Measurements from ENCODE around the gene DOCK1. TPM values are rescaled to one million over a fixed set of nuclear protein-coding genes. Genes with fewer than 3 reads are reported as not detected.

Gene DOCK1
- total and polyA plus RNA-seq, 5 experiments from 2014 or later: not detected

GRCh38 chr10:127203067-127203466 is 297.8 kb downstream of the DOCK1 start:
- Mint-ChIP-seq H3K9me3 (peaks cover 0 to 2% (median 0%) of the 10 kb centered on the region in 9 donors), H3K27me3 (peaks cover 3 to 10% (median 4%) of the 10 kb centered on the region in 5 donors), H3K27ac (no peak overlapping the region), H3K4me3 (no peak overlapping the region), H3K4me1 (peaks cover 0 to 1% (median 0%) of the 10 kb centered on the region in 4 donors), H3K36me3 (no peaks in the 10 kb centered on the region)
- no peak for DNase-seq
- no peak for ATAC-seq
- POLR2A ChIA-PET: interaction anchor here (0.5 kb wide), 1 partner anchor 9 kb away, joined by 3 read pairs; no protein-coding TSS in a partner anchor

DNA sequence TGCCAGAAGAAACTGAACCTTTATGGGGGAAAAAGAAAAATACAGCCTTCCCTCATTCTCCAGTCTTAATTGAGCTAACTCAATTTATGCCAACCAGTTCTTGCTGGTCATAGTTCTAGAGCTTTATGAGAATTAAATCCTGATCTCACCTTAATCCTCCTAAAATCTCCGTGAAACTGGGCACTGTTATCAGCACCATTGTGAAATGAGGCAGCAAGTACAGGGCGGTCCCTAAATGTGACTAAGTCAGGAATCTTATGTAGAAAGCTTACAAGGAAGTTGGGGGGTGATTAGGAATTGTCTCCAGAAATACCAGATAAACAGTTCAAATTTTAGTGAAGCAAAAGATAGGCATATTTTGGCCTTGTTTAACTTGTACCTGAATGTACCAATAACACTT is 301.9 kb downstream of the DOCK1 start:
- Mint-ChIP-seq H3K27me3 (peaks cover 0 to 2% (median 0%) of the 10 kb centered on the region in 5 donors), H3K4me3 (no peak overlapping the region), H3K9me3 (peaks cover 0 to 2% (median 0%) of the 10 kb centered on the region in 9 donors), H3K4me1 (no peaks in the 10 kb centered on the region), H3K36me3 (no peaks in the 10 kb centered on the region), H3K27ac (no peak overlapping the region)
- POLR2A ChIA-PET: no interaction called here
- DNase-seq (no peak), ATAC-seq (no peak)

DNA sequence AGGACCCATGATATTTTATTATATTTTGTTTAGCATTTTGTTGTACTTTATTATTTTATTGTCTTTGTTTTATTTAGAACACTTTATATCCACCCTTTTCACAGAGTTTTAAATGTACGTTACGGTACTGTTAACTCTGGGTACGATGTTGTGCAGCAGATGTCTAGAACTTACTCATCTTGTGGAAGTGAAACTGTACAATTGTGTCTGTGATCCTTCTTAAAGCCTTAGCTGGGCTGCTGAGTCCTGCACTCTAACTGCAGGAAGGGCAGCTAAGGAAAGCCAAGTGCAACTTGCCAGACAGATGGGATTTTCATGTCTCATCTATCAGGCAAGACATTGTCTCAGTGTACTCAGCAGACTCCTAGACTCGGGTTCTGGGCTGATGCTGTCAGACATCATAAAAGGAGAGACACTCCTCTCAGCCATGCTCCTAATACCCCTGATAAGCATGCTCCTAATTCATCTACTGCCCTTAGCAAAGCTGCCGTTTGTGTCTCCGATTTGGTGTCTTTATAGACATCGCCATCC is 305.8 kb downstream of the DOCK1 start:
- H3K4me1 Mint-ChIP-seq: no peaks in the 10 kb centered on the region
- ATAC-seq (no peak), DNase-seq (no peak)
- H3K27me3 Mint-ChIP-seq: peaks cover 0 to 10% (median 0%) of the 10 kb centered on the region in 5 donors
- H3K36me3 Mint-ChIP-seq: no peaks in the 10 kb centered on the region
- H3K27ac Mint-ChIP-seq: no peak overlapping the region
- H3K9me3 Mint-ChIP-seq: no peaks in the 10 kb centered on the region
- no peak overlapping the region for H3K4me3 Mint-ChIP-seq
- POLR2A ChIA-PET: no interaction called here

GRCh38 chr10:127215866-127216265 is 310.6 kb downstream of the DOCK1 start:
- no peak overlapping the region for H3K4me3 Mint-ChIP-seq
- H3K27me3 Mint-ChIP-seq: peaks cover 0 to 14% (median 4%) of the 10 kb centered on the region in 5 donors
- no peak overlapping the region for H3K27ac Mint-ChIP-seq
- DNase-seq (no peak), ATAC-seq (no peak)
- peaks cover 0 to 9% (median 0%) of the 10 kb centered on the region in 3 donors for H3K36me3 Mint-ChIP-seq
- no peaks in the 10 kb centered on the region for H3K4me1 Mint-ChIP-seq
- POLR2A ChIA-PET: no interaction called here
- peaks cover 0 to 14% (median 4%) of the 10 kb centered on the region in 9 donors for H3K9me3 Mint-ChIP-seq

DNA sequence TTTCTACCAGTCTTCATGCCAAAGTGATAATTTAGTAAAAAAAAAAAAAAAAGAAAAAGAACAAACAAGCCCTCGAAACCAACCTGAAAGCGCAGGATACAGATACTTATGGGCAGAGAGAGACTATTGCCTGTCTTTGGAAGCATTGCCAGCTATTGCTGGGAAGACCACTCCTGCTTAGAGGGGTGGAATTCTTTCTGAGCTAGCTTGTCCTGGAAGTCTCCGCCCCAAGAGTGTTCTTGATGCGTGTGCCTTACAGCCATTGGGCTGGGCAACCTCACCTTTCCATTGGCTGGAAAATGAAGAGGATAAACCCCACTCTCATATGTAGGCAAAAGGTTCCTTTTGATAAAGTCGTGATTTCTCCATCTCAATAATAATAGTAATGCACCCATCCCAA is 311.0 kb downstream of the DOCK1 start:
- Mint-ChIP-seq H3K27me3 (peaks cover 0 to 14% (median 4%) of the 10 kb centered on the region in 5 donors), H3K36me3 (peaks cover 0 to 9% (median 0%) of the 10 kb centered on the region in 3 donors), H3K4me1 (no peaks in the 10 kb centered on the region), H3K4me3 (no peak overlapping the region), H3K9me3 (peaks cover 0 to 14% (median 4%) of the 10 kb centered on the region in 9 donors), H3K27ac (no peak overlapping the region)
- ATAC-seq: no peak
- DNase-seq: no peak
- POLR2A ChIA-PET: no interaction called here

DNA sequence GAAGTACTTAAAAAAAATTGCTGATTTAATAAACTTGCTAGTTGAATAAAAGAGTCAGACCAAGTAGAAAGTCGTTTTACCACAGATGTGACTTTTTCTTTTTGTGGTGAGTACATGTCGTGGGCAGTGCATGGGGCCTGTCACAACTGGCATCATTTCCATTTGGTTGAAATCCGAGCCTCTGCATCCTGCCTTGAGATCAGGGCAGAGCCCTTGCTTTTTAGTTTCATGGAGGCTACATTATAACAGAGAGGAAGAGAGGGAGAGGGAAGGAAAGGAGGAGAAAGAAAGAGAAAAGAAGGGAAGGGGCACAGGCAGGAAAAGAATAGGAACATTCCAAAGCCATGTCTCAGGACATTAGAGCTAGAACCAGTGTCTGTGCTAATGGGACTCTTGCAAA is 311.6 kb downstream of the DOCK1 start:
- H3K4me3 Mint-ChIP-seq: no peak overlapping the region
- H3K4me1 Mint-ChIP-seq: no peaks in the 10 kb centered on the region
- ATAC-seq: no peak
- H3K9me3 Mint-ChIP-seq: peaks cover 0 to 14% (median 4%) of the 10 kb centered on the region in 9 donors
- H3K36me3 Mint-ChIP-seq: peaks cover 0 to 9% (median 0%) of the 10 kb centered on the region in 3 donors
- POLR2A ChIA-PET: no interaction called here
- H3K27ac Mint-ChIP-seq: no peak overlapping the region
- DNase-seq: no peak
- H3K27me3 Mint-ChIP-seq: peaks cover 0 to 14% (median 5%) of the 10 kb centered on the region in 5 donors

DNA sequence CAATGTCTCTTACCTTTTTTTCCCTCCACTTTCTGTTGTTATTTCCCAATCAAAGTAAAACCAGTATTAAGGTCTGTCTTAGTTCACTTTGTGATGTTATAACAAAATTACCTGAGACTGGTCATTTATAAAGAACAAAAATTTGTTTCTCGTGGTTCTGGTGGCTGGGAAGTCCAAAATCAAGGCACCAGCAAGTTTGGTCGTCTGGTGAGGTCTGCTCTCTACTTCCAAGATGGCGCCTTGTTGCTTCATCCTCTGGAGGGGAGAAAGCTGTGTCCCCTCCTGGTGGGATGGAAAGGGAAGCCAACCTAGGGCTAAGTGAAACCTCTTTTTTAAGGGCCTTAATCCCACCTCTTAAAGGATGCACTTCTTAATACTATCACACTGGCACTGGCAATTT is 313.4 kb downstream of the DOCK1 start:
- peaks cover 0 to 14% (median 5%) of the 10 kb centered on the region in 9 donors for H3K9me3 Mint-ChIP-seq
- POLR2A ChIA-PET: no interaction called here
- H3K27me3 Mint-ChIP-seq: peaks cover 0 to 14% (median 5%) of the 10 kb centered on the region in 5 donors
- H3K4me3 Mint-ChIP-seq: no peak overlapping the region
- no peak overlapping the region for H3K27ac Mint-ChIP-seq
- no peak for DNase-seq
- peaks cover 0 to 12% (median 0%) of the 10 kb centered on the region in 3 donors for H3K36me3 Mint-ChIP-seq
- ATAC-seq: no peak
- H3K4me1 Mint-ChIP-seq: no peaks in the 10 kb centered on the region

GRCh38 chr10:127221281-127221680 is 316.1 kb downstream of the DOCK1 start:
- peaks cover 0 to 14% (median 5%) of the 10 kb centered on the region in 9 donors for H3K9me3 Mint-ChIP-seq
- POLR2A ChIA-PET: no interaction called here
- H3K27ac Mint-ChIP-seq: no peak overlapping the region
- ATAC-seq (no peak), DNase-seq (no peak)
- no peaks in the 10 kb centered on the region for H3K4me1 Mint-ChIP-seq
- H3K4me3 Mint-ChIP-seq: no peak overlapping the region
- peaks cover 0 to 12% (median 0%) of the 10 kb centered on the region in 3 donors for H3K36me3 Mint-ChIP-seq
- H3K27me3 Mint-ChIP-seq: peaks cover 0 to 5% (median 4%) of the 10 kb centered on the region in 5 donors

DNA sequence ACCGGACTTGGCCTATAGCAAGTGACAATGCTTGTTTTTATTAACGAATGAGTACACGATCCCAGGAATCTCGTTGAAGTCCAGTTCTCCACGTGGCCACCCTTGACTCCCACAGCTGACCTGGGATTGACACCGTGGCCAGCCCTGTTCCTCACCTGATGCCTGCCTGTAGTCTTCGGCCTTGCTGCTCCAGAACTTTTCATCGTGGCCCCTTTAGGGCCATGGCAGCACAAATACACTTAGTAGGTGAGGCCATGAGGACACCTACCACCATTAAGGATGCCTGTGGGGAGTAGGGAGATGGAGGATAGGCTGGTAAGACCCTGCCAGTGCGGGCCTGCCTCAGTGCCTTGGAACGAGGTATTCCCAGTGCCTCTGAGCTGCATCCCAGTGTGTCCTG is 321.8 kb downstream of the DOCK1 start:
- no peak for ATAC-seq
- H3K36me3 Mint-ChIP-seq: peaks cover 0 to 3% (median 0%) of the 10 kb centered on the region in 3 donors
- H3K9me3 Mint-ChIP-seq: peaks cover 0 to 4% (median 0%) of the 10 kb centered on the region in 9 donors
- no peak overlapping the region for H3K4me3 Mint-ChIP-seq
- no peak for DNase-seq
- no peaks in the 10 kb centered on the region for H3K4me1 Mint-ChIP-seq
- peaks cover 0 to 5% (median 3%) of the 10 kb centered on the region in 5 donors for H3K27me3 Mint-ChIP-seq
- no peak overlapping the region for H3K27ac Mint-ChIP-seq
- POLR2A ChIA-PET: no interaction called here

GRCh38 chr10:127227663-127228062 is 322.4 kb downstream of the DOCK1 start:
- Mint-ChIP-seq H3K27ac (no peak overlapping the region), H3K27me3 (peaks cover 0 to 5% (median 3%) of the 10 kb centered on the region in 5 donors), H3K4me1 (no peaks in the 10 kb centered on the region), H3K36me3 (no peaks in the 10 kb centered on the region), H3K9me3 (peaks cover 0 to 4% (median 0%) of the 10 kb centered on the region in 9 donors), H3K4me3 (no peak overlapping the region)
- no peak for DNase-seq
- no peak for ATAC-seq
- POLR2A ChIA-PET: no interaction called here

DNA sequence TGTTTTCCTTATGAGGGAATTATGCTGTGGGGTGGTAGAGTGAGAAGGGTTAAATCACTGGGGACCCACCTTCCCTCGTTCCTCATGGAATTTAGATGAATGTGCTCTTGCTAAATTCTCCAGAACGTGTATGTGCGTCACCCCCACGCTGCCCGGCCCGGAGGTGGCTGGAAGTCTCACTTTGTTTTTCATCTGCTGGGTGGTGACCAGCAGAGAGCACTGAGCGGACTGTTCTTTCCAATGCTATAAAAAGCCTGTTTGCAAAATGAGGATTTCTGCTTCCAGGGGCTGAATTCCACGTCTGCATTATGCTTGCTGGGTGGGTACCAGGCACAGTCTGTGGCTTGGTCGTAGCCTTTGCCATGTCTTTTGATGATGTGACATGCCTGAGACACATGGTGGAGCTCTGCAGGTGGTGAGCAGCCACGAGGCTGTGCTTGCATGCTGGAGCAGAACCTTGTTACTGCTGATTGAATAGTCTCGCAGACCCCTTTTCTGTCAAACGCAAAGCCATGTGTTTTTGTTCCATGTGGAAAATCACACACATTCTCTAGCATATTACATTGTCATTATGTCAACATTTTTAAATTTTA is 323.1 kb downstream of the DOCK1 start:
- H3K4me1 Mint-ChIP-seq: no peaks in the 10 kb centered on the region
- H3K36me3 Mint-ChIP-seq: no peaks in the 10 kb centered on the region
- DNase-seq (no peak), ATAC-seq (no peak)
- H3K4me3 Mint-ChIP-seq: no peak overlapping the region
- H3K27me3 Mint-ChIP-seq: peaks cover 0 to 5% (median 3%) of the 10 kb centered on the region in 5 donors
- peaks cover 0 to 2% (median 0%) of the 10 kb centered on the region in 9 donors for H3K9me3 Mint-ChIP-seq
- POLR2A ChIA-PET: no interaction called here
- no peak overlapping the region for H3K27ac Mint-ChIP-seq

DNA sequence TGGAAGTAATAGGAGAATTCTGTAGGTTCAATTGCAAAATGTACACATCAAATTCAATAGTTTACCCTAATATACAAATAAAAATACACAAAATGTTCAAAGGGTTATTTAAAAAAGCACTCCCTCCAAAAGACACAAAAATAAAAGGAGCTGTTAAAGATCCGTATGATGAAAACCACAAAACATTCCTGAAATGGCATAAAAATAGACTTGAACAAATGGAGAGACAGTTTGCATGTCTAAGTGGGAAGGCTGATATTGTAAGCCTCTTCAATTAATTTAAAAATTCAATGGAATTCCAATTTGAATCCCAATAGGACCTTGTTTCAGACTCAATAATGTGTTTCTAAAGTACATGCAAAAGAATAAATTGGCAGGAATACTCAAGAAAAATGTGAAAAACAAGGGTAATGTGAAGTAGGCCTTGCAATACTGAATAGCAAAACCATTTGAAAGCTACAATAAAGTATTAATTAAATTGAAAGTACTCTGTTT is 329.1 kb downstream of the DOCK1 start:
- H3K4me1 Mint-ChIP-seq: no peaks in the 10 kb centered on the region
- H3K27ac Mint-ChIP-seq: no peak overlapping the region
- H3K36me3 Mint-ChIP-seq: no peaks in the 10 kb centered on the region
- DNase-seq (no peak), ATAC-seq (no peak)
- POLR2A ChIA-PET: no interaction called here
- peaks cover 0 to 2% (median 0%) of the 10 kb centered on the region in 9 donors for H3K9me3 Mint-ChIP-seq
- peaks cover 0 to 2% (median 0%) of the 10 kb centered on the region in 5 donors for H3K27me3 Mint-ChIP-seq
- no peak overlapping the region for H3K4me3 Mint-ChIP-seq

- no peak overlapping the region for H3K27ac Mint-ChIP-seq
- no peaks in the 10 kb centered on the region for H3K9me3 Mint-ChIP-seq
- H3K27me3 Mint-ChIP-seq: peaks cover 0 to 2% (median 0%) of the 10 kb centered on the region in 5 donors
- ATAC-seq (no peak), DNase-seq (no peak)
- POLR2A ChIA-PET: no interaction called here
- H3K36me3 Mint-ChIP-seq: no peaks in the 10 kb centered on the region
- no peaks in the 10 kb centered on the region for H3K4me1 Mint-ChIP-seq
- no peak overlapping the region for H3K4me3 Mint-ChIP-seq
Observed at GRCh38 chr10:127236266-127236665, 331.0 kb downstream of the DOCK1 start.

All from naive thymus-derived CD8-positive, alpha-beta T cell (primary cell).